NCI-H1105 treated with DMSO at 0.1 percent for 48 hours (cell line): Measurements from ENCODE around the gene ZNF584.
"Not testable (repeated sequence)": the region's sequence is repeated elsewhere in the genome, so short reads cannot be mapped to it uniquely, and the experiment has no call there.

Experiments
- DNase-seq: peaks from one replicate; lab custom pipeline; 2025; lab: John Stamatoyannopoulos, UW

ZNF584 gene

DNA sequence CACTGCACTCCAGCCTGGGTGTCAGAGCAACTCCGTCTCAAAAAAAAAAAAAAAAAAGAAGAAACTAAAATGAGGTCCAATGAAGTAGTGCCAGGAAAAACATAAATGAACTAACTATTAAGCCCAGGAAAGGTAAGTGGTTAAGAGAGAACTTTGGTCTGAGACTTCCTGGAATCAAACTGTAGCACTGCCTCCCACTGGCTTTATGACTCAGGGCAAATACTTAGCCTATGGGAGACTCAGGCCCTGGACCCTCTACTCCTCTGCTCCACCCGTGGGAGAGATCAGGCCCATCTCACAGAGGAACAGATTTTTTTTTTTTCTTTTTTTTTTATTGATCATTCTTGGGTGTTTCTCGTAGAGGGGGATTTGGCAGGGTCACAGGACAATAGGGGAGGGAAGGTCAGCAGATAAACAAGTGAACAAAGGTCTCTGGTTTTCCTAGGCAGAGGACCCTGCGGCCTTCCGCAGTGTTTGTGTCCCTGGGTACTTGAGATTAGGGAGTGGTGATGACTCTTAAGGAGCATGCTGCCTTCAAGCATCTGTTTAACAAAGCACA is 4.5 kb upstream of the ZNF584 start:
- not testable (repeated sequence) for DNase-seq

DNA sequence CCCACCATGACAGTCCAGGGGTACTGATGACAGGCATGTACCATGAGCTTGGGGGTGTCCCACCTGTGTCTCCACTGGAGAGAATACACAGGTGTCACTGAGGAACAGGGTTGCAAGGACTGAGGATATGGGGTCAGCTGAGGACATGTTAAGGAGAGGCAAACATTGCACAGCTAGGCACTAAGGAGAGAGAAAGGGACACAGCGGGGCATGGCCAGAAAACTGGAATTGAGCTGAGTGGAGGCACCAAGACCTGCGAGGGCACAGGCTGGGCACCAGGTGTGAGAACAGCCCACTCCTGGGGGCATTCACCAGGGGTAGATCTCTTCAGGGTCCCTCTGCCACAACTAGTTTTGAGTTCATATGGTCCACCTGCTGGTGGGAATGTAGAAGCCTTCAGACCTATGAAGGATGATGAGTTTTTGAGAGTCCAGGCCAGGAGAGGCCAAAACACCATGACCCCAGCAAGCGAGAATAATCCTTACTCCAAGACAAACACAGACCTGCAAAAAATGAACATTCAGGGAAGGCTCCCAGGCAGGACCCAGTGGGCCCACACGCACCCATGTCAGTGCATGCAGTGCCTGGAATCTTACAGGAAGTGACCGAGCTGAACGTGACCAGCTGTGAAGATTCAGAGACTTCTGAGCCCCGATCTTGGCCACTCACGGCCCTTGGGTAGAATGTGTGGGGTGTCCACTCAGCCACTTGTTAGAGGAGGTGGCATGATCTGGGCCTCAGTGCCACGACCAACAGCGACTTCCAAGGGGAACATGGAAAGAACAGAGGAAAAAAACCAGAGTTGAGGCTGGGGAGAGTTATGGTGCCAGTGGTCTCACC is 1.4 kb upstream of the ZNF584 start:
- no peak for DNase-seq

DNA sequence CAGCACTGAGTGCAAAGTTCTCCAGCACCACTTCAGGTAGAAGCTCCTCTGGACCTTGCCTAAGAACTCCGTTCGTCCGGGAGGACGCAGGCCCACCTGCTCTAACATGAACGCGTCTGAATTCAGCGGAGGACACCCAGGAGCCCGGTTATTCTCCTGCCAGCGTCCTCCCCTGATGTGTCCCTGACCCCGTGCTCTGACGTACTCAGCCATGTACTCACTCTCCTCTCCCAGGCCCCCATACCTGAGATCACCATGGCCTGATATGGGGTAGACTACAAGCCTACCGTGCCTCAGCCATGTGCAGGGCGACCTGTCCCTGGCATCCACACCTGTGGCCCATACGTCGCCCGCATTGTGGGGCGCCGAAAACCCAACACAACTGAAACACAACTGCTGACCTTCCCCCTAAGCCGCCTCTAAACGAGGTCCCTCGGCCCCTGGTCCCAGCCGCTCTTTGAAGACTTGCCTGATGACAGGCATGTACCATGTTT is 744 bp upstream of the ZNF584 start:
- DNase-seq, result no peak

DNA sequence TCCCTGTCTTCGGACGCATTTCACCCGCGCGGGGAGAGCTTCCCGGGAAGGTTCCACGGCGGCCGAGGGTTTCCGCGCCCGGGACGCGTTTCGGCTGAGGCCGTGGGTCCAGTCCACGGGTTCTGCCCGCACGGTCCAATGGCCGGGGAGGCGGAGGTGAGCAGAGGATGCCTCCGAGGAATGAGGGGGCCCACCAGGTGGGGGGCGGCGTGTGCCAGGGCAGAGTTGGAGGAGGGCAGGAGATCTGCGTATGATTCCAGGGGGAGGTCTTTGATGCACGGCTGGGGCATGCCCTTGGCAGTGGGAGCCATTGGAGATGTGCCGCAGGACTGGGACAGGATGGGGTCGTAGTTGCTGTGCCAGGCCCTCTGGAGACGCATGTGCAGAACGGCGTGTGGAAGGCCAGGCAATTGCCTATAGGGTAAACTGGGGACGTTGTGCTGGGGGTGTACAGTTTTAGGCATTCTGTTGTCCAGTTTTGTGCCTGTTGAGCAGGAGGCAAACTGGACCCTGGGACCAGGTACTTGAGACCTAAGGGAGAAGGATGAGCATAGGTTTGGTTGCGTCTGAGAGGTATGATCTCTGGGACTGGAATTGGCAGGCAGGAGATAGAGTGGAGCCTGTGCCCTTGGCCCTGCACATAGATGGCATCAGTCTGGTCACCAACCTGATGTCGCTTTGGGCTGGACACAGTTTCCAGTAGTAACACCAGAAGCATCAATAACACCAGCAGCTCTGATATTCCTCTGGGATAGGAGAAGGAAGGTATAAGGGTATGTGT is 751 bp downstream of the ZNF584 start:
- peak; percentile 30 for DNase-seq

DNA sequence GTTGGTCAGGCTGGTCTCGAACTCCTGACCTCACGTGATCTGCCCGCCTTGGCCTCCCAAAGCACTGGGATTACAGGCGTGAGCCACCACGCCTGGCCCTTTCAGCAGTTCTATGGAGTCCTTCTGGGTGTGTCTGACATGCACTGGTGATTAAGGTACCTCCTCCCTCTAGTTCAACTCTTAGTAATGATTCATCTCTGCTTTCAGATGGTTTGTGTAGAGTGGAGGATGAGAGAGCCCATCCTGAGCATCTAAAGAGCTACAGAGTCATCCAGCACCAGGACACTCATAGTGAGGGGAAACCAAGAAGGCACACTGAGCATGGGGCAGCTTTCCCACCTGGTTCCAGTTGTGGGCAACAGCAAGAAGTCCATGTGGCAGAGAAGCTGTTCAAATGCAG is 8.2 kb downstream of the ZNF584 start:
- DNase-seq, result no peak

DNA sequence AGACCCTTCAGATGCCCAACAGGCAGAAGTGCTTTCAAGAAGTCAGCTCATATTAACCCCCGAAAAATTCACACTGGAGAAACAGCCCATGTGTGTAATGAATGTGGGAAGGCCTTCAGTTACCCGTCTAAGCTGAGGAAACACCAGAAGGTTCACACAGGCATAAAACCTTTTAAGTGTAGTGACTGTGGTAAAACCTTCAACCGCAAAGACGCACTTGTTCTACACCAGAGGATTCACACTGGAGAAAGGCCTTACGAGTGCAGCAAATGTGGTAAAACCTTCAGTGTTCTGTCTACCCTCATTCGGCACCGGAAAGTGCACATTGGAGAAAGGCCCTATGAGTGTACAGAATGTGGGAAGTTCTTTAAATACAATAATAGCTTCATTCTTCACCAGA is 8.6 kb downstream of the ZNF584 start:
- no peak for DNase-seq

DNA sequence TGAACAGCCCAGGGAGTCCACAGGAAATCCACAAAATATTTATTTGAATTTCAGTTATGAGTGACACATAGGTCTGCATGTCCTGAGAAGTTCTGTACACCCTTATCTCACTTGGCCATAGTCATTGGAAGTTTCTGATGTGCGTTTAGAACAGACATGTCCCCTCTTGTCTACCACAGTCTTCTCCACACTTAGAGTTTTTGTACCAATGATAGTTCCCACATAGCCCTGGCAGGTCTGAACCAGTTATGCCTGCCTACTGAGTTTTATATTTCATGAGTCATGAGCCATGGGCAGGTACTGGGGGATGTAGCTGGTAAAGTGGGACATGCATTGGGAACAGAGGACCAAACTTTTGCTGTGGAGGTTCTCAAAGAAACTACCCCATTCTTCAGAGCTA is 20.2 kb downstream of the ZNF584 start:
- no peak for DNase-seq

DNA sequence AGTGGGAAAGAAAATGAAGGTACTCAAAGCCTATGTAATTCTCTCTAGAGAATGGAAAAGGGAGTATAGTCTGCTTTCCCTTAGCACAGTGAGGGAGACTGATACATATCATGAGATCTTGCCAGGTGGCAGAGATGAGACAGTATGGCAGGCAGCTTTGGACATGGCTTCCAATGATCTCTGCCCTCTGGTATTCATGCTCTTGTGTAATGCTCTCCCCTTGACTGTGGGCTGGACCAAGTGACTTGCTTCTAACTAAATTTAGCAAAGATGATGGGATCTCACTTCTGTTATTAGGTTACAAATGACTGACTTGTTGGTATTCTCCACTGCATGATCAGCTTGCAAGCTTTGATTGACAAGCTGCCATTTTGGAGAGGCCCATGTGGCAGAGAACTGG is 21.3 kb downstream of the ZNF584 start:
- DNase-seq, result no peak

DNA sequence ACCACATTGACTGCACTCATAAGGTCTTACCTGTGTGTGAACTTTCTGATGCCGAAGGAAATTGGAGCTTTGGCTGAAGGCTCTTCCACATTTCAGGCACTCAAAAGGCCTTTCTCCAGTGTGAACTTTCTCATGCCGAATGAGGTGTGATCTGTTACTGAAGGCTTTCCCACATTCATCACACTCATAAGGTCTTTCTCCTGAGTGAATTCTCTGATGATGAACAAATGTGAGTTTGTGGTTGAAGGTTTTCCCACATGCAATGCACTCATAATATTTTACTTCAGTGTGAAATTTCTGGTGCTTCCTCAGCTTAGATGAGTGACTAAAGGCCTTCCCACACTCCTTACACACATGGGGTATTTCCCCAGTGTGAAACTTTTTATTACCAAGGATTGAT is 25.8 kb downstream of the ZNF584 start:
- DNase-seq, result no peak

DNA sequence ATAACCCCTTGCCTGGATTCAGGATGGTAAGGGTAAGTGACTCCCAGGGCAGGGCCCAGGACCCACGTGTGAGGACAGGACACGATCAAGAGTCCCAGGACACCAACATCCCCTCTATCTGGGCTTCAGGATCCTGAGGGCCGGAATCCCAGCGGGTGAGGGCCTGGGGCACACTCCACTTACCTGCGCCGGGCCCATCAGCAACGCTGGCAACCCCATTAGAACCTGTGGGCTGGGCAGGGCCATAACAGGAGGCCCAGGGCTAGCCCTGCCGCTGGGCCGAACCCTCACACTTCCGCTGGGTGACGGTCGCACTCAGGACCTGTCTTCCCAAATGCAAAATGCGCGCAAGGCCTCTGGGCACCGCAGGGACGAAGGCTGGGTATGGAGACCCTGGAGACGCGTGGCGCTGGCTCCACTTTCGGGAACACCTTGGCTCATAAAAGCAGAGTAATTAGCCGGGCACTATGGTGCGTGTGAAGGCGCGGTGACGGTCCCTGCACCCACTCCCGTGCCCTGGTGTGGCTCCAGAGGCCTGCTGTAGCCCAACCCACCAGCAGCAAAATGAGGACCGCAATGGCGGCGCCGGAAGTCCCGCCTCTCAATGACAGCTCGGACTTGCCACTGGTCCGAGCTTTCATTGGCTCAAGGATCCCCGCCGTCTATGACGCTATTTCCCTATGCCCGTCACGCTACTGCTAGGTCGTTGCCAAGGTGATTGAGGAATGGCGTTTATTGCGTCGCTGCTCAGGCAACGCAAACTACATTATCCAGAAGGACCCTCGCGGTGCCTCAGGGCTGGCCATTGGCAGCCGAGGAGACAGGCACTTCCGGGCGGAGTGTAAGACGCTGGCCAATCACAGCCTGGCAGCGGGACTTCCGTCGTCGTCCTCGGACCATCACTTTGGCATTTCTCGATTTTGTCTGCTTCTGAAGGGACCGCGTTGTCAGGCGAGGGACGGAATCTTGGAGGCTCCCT is 31.4 kb downstream of the ZNF584 start, which contains the start of gene ZNF132:
TSS of gene ZNF132 (minus strand) at position 578 of the 979 bp plus-strand sequence. CDS start at position 246, 332 bp downstream.
- DNase-seq, result peak; percentile 76

DNA sequence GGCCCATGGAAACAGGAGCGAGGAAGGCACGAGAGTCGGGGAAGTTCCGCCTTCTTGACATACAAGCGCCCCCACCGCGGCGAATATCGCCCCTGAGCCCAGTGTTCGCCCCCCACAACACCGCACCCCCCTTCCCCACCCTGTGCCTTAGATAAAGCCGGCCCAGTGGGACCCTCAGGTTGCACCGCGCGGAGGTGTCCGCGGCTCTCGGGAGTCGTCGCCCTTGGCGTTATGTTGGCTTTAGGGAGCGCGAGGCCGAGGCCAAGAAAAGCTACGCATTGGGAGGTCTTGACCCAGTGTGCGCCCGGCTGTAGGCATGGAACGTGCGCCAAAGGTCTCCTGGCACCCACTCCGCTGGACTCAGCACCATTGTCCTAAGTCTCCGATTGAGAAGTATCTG is 32.1 kb downstream of the ZNF584 start:
- DNase-seq, result no peak

DNA sequence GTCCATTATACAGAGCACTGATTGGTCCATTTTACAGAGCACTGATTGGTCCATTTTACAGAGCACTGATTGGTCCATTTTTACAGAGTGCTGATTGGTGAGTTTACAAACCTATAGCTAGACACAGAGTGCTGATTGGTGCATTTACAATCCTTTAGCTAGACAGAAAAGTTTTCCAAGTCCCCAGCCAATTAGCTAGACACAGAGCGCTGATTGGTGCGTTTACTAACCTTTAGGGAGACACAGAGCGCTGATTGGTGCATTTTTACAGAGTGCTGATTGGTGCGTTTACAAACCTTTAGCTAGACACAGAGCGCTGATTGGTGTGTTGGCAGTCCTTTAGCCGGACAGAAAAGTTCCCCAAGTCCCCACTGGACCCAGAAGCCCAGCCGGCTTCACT is 34.5 kb downstream of the ZNF584 start:
- not testable (repeated sequence) for DNase-seq

DNA sequence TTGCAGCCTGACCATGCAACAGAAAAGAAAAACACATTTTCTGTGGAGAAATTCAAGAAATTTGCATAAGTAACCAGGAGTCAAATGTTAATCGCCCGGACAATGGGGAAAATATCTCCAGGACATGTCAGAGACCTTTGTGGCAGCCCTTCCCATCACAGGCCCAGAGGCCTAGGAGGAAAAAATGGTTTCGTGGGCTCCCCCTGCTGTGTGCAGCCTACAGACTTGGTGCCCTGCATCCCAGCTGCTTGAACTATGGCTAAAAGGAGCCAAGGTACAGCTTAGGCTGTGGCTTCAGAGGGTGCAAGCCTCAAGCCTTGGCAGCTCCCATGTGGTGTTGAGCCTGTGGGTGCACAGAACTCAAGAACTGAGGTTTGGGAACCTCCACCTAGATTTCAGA is 40.4 kb downstream of the ZNF584 start:
- DNase-seq, result not testable (repeated sequence)

DNA sequence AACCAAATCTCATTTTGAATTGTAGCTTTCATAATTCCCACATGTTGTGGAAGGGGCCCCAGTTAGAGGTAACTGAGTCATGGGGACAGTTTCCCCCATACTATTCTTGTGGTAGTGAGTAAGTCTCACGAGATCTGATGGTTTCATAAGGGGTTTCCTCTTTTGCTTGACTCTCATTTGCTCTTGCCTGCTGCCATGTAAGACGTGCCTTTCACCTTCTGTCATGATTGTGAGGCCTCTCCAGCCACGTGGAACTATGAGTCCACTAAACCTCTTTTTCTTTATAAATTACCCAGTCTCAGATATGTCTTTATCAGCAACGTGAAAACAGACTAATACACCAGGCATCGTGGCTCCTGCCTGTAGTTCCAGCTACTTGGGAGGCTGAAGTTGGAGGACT is 41.5 kb downstream of the ZNF584 start:
- not testable (repeated sequence) for DNase-seq

DNA sequence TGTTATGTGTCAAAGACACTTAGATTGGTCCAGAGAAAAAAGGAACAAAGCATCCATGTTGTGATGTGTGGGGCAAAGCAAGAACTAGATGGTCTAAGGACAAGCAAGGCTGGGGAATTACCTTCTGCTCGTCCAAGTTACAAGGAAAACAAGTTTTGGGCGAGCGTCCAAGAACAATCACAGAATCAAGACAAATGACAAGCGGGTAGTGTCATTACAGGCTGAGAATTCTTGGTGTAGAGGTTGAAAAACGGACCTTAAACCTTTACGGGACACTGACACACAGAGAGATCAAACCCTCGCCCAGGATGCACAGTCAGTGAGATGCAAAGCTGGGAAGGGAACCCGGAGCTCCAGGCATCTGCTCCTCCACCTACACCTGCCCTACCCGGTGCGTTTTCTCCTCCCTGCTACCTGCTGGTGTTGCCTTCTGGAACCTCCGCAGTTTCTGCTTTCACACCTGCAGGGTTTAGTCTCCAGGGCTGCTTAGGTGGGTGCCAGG is 42.5 kb downstream of the ZNF584 start:
- DNase-seq, result peak; percentile 52

DNA sequence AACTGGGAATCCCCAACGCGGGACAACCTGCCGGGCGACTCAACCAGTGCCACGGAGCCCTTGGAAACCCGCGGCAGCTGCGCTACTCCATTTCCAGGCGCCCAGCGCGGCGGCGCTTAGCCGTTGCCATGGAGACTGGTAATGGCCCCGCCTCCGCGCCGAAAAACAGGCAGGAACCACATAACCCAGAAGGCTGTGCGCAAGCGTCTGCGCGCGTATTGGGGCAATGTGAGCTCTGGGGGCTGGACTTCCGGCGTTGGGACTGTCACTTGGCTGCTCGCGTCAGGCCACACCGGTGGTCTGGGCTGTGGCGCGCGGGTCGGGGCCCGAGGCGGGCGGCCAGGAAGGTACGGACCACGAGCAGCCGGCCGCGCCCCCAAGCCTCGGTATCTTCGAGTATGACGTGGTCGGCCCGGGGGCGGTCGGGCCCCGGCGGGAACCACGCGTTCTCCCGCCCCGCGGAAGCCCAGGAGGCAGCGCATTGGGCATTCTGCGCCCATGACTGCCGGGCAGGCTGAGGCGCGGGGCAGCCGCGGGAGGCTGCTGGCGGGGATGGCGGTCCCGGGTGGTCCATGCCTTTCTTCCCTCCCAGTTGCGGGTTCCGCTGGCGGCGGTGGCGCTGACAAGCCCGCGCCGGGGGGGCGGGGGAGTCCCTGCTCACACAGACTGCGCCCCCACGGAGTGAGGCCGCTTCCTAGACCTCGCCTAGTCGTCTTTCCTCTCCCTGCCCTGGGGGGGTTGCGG is 43.1 kb downstream of the ZNF584 start, which contains the start of gene ZNF324B:
TSS of gene ZNF324B (plus strand) at position 265 of the 744 bp plus-strand sequence. CDS start 2,080 bp downstream, outside the sequence.
- DNase-seq, result peak; percentile 91

DNA sequence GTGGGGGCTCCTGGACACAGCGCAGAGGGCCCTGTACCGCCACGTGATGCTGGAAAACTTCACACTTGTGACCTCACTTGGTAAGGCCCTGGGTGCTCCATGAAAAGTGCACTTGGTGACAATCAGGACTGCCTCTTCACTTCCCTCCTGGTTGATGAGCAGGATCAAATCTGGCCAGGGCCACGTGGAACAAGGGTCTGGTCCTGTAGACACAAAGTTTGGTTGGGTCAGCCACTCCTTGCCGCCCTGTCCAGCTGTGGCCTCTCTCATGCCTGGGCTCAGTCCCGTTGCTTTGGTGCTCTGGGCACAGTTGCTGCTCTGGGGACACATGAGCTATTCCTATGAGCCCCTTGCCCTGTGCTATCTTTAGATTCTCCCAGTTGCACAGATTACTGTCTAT is 45.3 kb downstream of the ZNF584 start:
- DNase-seq, result no peak

DNA sequence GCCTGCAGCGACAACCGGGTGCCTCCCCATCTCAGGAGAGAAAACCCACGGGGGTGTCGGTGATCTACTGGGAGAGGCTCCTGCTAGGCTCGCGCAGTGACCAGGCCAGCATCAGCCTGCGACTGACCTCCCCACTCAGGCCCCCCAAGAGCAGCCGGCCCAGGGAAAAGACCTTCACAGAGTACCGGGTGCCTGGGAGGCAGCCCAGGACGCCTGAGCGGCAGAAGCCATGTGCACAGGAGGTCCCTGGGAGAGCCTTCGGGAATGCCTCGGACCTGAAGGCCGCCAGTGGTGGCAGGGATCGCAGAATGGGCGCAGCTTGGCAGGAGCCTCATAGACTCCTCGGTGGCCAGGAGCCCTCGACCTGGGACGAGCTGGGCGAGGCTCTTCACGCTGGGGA is 46.9 kb downstream of the ZNF584 start:
- DNase-seq, result no peak

DNA sequence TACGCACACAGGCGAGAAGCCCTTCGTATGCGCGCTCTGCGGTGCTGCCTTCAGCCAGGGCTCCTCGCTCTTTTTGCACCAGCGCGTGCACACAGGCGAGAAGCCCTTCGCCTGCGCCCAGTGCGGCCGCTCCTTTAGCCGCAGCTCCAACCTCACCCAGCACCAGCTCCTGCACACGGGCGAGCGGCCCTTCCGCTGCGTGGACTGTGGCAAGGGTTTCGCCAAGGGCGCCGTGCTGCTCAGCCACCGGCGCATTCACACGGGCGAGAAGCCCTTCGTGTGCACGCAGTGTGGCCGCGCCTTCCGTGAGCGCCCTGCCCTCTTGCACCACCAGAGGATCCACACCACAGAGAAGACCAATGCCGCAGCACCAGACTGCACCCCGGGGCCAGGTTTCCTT is 47.7 kb downstream of the ZNF584 start:
- DNase-seq, result no peak

DNA sequence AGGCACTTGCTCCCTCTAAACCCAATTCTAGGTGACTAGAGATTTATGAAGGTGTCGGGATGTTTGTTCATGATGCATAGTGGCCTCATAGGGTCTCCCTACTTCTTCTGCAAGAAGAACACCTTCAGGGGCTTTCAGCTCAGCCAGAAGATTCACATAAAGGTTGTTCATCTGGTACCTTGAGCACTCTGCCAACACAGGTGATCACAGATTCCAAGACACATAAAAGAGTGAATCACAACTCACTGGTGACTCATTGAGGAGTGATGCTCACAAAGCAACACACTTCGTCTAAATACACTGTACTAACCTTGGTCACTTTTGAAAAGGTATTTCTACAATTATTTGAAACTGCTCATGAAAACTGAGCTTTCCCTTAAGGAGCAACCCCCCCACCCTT is 51.6 kb downstream of the ZNF584 start:
- no peak for DNase-seq
